Fibroblast of lung (primary cell): ENCODE measurements around the gene DPM2.

Experiments
- EZH2 ChIP-seq: IDR thresholded peaks from 2 replicates; pipeline ENCODE4 v1.5.1; 2012; ENCODE audit warnings: low read length, control low read depth, mild to moderate bottlenecking; ENCODE audit errors: missing control alignments
- TF ChIP-seq, protein P1 (sequence below), 2 donors: IDR thresholded peaks in 1 of 2; conservative IDR thresholded peaks in 1 of 2; 1 replicate in 1 of 2; 2 replicates in 1 of 2; pipeline ENCODE4 v1.5.1; 2011 to 2012; ENCODE audit warnings: low read length in 2 of 2, control low read depth in 1 of 2, inconsistent platforms in 1 of 2, low read depth in 1 of 2, mild to moderate bottlenecking in 1 of 2

DNA sequence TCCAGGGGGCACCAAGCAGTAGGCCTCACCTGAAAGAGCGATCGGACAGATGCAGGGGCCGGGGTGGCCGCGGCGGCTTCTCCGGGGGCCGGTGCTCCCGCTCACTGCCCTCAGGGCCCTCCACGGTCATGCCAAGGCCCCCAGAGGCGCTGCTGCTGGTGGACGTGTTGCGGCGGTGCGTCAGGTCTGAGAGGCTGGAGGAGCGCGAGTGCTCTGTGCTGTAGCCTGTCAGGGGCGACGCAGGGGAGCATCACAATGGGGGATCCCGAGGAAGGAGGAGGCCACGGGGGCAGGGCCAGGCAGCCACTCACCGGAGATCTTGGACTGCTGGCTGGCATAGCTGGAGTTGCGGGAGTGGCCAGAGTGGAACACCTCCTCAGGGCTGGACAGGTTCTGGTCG lies 7.7 kb upstream of the DPM2 start:
- TF ChIP-seq, protein P1, sequence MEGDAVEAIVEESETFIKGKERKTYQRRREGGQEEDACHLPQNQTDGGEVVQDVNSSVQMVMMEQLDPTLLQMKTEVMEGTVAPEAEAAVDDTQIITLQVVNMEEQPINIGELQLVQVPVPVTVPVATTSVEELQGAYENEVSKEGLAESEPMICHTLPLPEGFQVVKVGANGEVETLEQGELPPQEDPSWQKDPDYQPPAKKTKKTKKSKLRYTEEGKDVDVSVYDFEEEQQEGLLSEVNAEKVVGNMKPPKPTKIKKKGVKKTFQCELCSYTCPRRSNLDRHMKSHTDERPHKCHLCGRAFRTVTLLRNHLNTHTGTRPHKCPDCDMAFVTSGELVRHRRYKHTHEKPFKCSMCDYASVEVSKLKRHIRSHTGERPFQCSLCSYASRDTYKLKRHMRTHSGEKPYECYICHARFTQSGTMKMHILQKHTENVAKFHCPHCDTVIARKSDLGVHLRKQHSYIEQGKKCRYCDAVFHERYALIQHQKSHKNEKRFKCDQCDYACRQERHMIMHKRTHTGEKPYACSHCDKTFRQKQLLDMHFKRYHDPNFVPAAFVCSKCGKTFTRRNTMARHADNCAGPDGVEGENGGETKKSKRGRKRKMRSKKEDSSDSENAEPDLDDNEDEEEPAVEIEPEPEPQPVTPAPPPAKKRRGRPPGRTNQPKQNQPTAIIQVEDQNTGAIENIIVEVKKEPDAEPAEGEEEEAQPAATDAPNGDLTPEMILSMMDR (conservative IDR thresholded peaks at IDR 0.05 in 1 of 2, IDR thresholded peaks at IDR 0.05 in 1 of 2; ENCODE audit: low read depth in 1 of 2, low read length in 2 of 2): no peak
- no peak for TF ChIP-seq EZH2
